Liver (tissue), 9 donors: ENCODE measurements around the gene IRF6. TPM values are rescaled to one million over a fixed set of nuclear protein-coding genes. Genes with fewer than 3 reads are reported as not detected.

Experiments used
- DNase-seq: peaks from one replicate; pipeline ENCODE4 v3.0.0-alpha.2; 2017; ENCODE audit warnings: low spot score
- H3K27ac ChIP-seq, 2 donors: one replicate each; pipeline ENCODE4 v1.7.0; 2013; ENCODE audit warnings: inconsistent platforms in 2 of 2, low read length in 2 of 2, control low read depth in 1 of 2, low read depth in 1 of 2, mild to moderate bottlenecking in 1 of 2
- H3K27me3 ChIP-seq, 4 donors: one replicate each; pipeline versions ENCODE4 v1.6.1 to v1.7.0; 2013; ENCODE audit warnings: low read length in 3 of 4, inconsistent platforms in 1 of 4, mild to moderate bottlenecking in 1 of 4, moderate library complexity in 1 of 4; ENCODE audit not compliant: control insufficient read depth in 4 of 4, insufficient read depth in 4 of 4
- H3K36me3 ChIP-seq, 4 donors: one replicate each; pipeline versions ENCODE4 v1.6.1 to v1.7.0; 2013; ENCODE audit warnings: low read length in 3 of 4, mild to moderate bottlenecking in 3 of 4, low read depth in 1 of 4, moderate library complexity in 1 of 4; ENCODE audit not compliant: control insufficient read depth in 4 of 4, insufficient read depth in 3 of 4
- H3K4me1 ChIP-seq, 4 donors: one replicate each; pipeline versions ENCODE4 v1.6.1 to v1.7.0; 2013; ENCODE audit warnings: low read length in 3 of 4, mild to moderate bottlenecking in 3 of 4, moderate library complexity in 1 of 4; ENCODE audit not compliant: control insufficient read depth in 4 of 4, insufficient read depth in 4 of 4
- H3K4me3 ChIP-seq, 3 donors: one replicate each; pipeline versions ENCODE4 v1.6.1 to v1.7.0; 2013; ENCODE audit warnings: low read length in 3 of 3, control low read depth in 1 of 3, low read depth in 1 of 3, mild to moderate bottlenecking in 1 of 3
- H3K9ac ChIP-seq, 2 donors: one replicate each; pipeline ENCODE4 v1.7.0; 2013; ENCODE audit warnings: low read length in 2 of 2, mild to moderate bottlenecking in 2 of 2, moderate library complexity in 2 of 2, control low read depth in 1 of 2, low read depth in 1 of 2
- H3K9me3 ChIP-seq, 4 donors: one replicate each; pipeline versions ENCODE4 v1.6.1 to v1.7.0; 2013; ENCODE audit warnings: low read length in 3 of 4; ENCODE audit not compliant: control insufficient read depth in 4 of 4
- ATF3 ChIP-seq: IDR thresholded peaks from 2 replicates; pipeline ENCODE4 v1.6.1; 2016; ENCODE audit warnings: antibody characterized with exemption
- EGR1 ChIP-seq, 2 donors: IDR thresholded peaks; 2 replicates each; pipeline ENCODE4 v1.6.1; 2016 to 2018; ENCODE audit warnings: antibody characterized with exemption in 2 of 2, low read depth in 2 of 2
- FOXA2 ChIP-seq: IDR thresholded peaks from 2 replicates; pipeline ENCODE4 v1.6.1; 2016; ENCODE audit warnings: antibody characterized with exemption
- GABPA ChIP-seq, 2 donors: IDR thresholded peaks in 1 of 2; conservative IDR thresholded peaks in 1 of 2; 2 replicates each; pipeline ENCODE4 v1.6.1; 2016; ENCODE audit warnings: antibody characterized with exemption in 2 of 2, mild to moderate bottlenecking in 1 of 2, moderate library complexity in 1 of 2
- JUND ChIP-seq, 2 donors: IDR thresholded peaks; 2 replicates each; pipeline ENCODE4 v1.6.1; 2016; ENCODE audit warnings: antibody characterized with exemption in 2 of 2
- NR2F2 ChIP-seq: IDR thresholded peaks from 2 replicates; pipeline ENCODE4 v1.6.1; 2016; ENCODE audit warnings: antibody characterized with exemption
- RAD21 ChIP-seq, 2 donors: IDR thresholded peaks; 2 replicates each; pipeline ENCODE4 v1.6.1; 2016; ENCODE audit warnings: antibody characterized with exemption in 2 of 2, mild to moderate bottlenecking in 2 of 2
- RXRA ChIP-seq, 2 donors: IDR thresholded peaks; 2 replicates each; pipeline ENCODE4 v1.6.1; 2017 to 2018; ENCODE audit warnings: antibody characterized with exemption in 2 of 2, mild to moderate bottlenecking in 1 of 2
- TAF1 ChIP-seq: conservative IDR thresholded peaks from 2 replicates; pipeline ENCODE4 v1.6.1; 2016; ENCODE audit warnings: antibody characterized with exemption, mild to moderate bottlenecking
- YY1 ChIP-seq: IDR thresholded peaks from 2 replicates; pipeline ENCODE4 v1.6.1; 2016; ENCODE audit warnings: antibody characterized with exemption, mild to moderate bottlenecking
- WGBS: extraction: QIAGEN DNeasy Blood & Tissue Kit; methylation state at CpG from one replicate; pipeline ENCODE4 v1.1.7; 2013; 5-methylcytosine and 5-hydroxymethylcytosine counted together
- polyA plus RNA-seq, 2 donors: library from polyadenylated mRNA; stranded (reverse) in 1 of 2; unstranded in 1 of 2; fragments of 200-250 nt in 1 of 2; fragments of >200 nt in 1 of 2; fragmentation: Nextera tagmentation in 1 of 2; extraction: Ambion mirVana in 1 of 2; gene quantifications; one replicate each; pipeline versions ENCODE4 v1.2.1 to v1.2.3, GENCODE V29; 2013 to 2015
- total RNA-seq, 2 donors: library from RNA; depleted of rRNA; stranded (reverse); fragments of >200 nt; gene quantifications; one replicate each; pipeline ENCODE4 v1.2.3, GENCODE V29; 2014
- TF ChIP-seq, protein P1 (sequence below): IDR thresholded peaks from 2 replicates; pipeline ENCODE4 v1.6.1; 2016; ENCODE audit warnings: antibody characterized with exemption, mild to moderate bottlenecking
- TF ChIP-seq, protein P2 (sequence below): fragments of 150-350 bp; IDR thresholded peaks from 2 replicates; pipeline ENCODE4 v1.5.1; 2017; ENCODE audit warnings: improper control_type of control experiment, low read depth, low read length; ENCODE audit not compliant: missing input control
- TF ChIP-seq, protein P3 (sequence below): IDR thresholded peaks from 2 replicates; pipeline ENCODE4 v1.6.1; 2016; ENCODE audit warnings: antibody characterized with exemption
- donor health status: healthy.
- donor health status: healthy.
- donor health status: healthy.
- donor health status: healthy.
- donor health status: healthy.

IRF6 gene
- total and polyA plus RNA-seq, 4 donors: 0.51 to 29.3 (median 14.3) TPM

GRCh38 chr1:209809611-209810010, 3.7 kb upstream of the IRF6 start:
- DNase-seq: no peak
- Histone ChIP-seq H3K27me3 (no peaks in the 10 kb centered on the region), H3K9me3 (no peaks in the 10 kb centered on the region), H3K27ac (no peak overlapping the region), H3K9ac (no peak overlapping the region), H3K4me3 (no peak overlapping the region), H3K36me3 (no peaks in the 10 kb centered on the region), H3K4me1 (peaks cover 0 to 17% (median 9%) of the 10 kb centered on the region in 4 donors)
- 91% methylated on average over 4 of the region's 4 CpGs for WGBS
- TF ChIP-seq YY1 (no peak), FOXA2 (no peak), RAD21 (IDR thresholded peaks at IDR 0.05) (no peak), NR2F2 (no peak), EGR1 (IDR thresholded peaks at IDR 0.05; ENCODE audit: low read depth in 2 of 2) (no peak), JUND (IDR thresholded peaks at IDR 0.05) (no peak), ATF3 (no peak), TAF1 (no peak), GABPA (IDR thresholded peaks at IDR 0.05 in 1 of 2, conservative IDR thresholded peaks at IDR 0.05 in 1 of 2) (no peak), RXRA (IDR thresholded peaks at IDR 0.05) (no peak)
- TF ChIP-seq, protein P1, sequence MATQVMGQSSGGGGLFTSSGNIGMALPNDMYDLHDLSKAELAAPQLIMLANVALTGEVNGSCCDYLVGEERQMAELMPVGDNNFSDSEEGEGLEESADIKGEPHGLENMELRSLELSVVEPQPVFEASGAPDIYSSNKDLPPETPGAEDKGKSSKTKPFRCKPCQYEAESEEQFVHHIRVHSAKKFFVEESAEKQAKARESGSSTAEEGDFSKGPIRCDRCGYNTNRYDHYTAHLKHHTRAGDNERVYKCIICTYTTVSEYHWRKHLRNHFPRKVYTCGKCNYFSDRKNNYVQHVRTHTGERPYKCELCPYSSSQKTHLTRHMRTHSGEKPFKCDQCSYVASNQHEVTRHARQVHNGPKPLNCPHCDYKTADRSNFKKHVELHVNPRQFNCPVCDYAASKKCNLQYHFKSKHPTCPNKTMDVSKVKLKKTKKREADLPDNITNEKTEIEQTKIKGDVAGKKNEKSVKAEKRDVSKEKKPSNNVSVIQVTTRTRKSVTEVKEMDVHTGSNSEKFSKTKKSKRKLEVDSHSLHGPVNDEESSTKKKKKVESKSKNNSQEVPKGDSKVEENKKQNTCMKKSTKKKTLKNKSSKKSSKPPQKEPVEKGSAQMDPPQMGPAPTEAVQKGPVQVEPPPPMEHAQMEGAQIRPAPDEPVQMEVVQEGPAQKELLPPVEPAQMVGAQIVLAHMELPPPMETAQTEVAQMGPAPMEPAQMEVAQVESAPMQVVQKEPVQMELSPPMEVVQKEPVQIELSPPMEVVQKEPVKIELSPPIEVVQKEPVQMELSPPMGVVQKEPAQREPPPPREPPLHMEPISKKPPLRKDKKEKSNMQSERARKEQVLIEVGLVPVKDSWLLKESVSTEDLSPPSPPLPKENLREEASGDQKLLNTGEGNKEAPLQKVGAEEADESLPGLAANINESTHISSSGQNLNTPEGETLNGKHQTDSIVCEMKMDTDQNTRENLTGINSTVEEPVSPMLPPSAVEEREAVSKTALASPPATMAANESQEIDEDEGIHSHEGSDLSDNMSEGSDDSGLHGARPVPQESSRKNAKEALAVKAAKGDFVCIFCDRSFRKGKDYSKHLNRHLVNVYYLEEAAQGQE: no peak
- TF ChIP-seq, protein P2, sequence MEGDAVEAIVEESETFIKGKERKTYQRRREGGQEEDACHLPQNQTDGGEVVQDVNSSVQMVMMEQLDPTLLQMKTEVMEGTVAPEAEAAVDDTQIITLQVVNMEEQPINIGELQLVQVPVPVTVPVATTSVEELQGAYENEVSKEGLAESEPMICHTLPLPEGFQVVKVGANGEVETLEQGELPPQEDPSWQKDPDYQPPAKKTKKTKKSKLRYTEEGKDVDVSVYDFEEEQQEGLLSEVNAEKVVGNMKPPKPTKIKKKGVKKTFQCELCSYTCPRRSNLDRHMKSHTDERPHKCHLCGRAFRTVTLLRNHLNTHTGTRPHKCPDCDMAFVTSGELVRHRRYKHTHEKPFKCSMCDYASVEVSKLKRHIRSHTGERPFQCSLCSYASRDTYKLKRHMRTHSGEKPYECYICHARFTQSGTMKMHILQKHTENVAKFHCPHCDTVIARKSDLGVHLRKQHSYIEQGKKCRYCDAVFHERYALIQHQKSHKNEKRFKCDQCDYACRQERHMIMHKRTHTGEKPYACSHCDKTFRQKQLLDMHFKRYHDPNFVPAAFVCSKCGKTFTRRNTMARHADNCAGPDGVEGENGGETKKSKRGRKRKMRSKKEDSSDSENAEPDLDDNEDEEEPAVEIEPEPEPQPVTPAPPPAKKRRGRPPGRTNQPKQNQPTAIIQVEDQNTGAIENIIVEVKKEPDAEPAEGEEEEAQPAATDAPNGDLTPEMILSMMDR: no peak

DNA sequence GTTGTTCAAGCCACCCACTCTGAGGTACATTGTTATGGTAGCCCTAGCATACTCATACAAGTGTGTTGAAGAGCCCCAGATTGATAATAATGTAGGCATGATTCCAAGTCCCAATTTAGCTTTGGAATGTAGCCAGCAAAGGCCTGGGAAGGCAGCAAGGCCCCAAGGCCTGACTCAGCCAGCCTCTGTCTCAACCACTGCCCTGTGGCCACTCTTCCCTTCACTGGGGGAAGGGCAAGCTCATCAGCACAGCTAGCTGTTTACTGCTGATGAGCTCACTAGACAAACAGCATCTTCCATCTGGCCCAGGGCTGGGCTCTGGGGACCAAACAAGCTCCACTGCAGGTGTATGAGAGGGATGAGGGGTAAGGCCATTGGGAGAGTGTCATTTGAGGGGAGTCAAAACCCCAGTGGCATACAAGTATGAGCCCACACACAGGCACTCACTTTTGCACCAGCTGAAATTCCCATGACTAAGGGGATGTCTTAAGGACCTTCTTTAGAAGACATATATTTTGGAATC, 2.2 kb upstream of the IRF6 start:
- H3K9me3 ChIP-seq: no peaks in the 10 kb centered on the region
- TF ChIP-seq GABPA (IDR thresholded peaks at IDR 0.05 in 1 of 2, conservative IDR thresholded peaks at IDR 0.05 in 1 of 2): no peak
- TF ChIP-seq, protein P3, sequence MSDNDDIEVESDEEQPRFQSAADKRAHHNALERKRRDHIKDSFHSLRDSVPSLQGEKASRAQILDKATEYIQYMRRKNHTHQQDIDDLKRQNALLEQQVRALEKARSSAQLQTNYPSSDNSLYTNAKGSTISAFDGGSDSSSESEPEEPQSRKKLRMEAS: no peak
- TF ChIP-seq YY1: no peak
- TF ChIP-seq RXRA (IDR thresholded peaks at IDR 0.05): no peak
- TF ChIP-seq RAD21 (IDR thresholded peaks at IDR 0.05): no peak
- no peak overlapping the region for H3K9ac ChIP-seq
- H3K27ac ChIP-seq: no peak overlapping the region
- DNase-seq: no peak
- H3K4me3 ChIP-seq: no peak overlapping the region
- H3K27me3 ChIP-seq: no peaks in the 10 kb centered on the region
- peaks cover 0 to 18% (median 9%) of the 10 kb centered on the region in 4 donors for H3K4me1 ChIP-seq
- no peaks in the 10 kb centered on the region for H3K36me3 ChIP-seq
